Heart left ventricle (tissue), 13 donors: Measurements from ENCODE around the gene FNDC10.
A peak's percentile ranks its signal among the peaks of the same experiment; 100 is the strongest.

Source experiments
- CTCF ChIP-seq, 12 donors: fragments of 200-600 bp; sonication (generic) in 4 of 12; IDR thresholded peaks; one replicate each; pipeline versions ENCODE4 v1.5.0 to v1.8.0; 2018 to 2022; ENCODE audit warnings: antibody characterized with exemption in 12 of 12, mild to moderate bottlenecking in 5 of 12
- POLR2A ChIP-seq, 2 donors: fragments of 450-650 bp; IDR thresholded peaks; one replicate each; pipeline ENCODE4 v1.6.1; 2017; ENCODE audit warnings: antibody characterized with exemption in 2 of 2, mild to moderate bottlenecking in 2 of 2, moderate library complexity in 2 of 2
- donor health status: ischemic (EF 13 %, LVEDD 7.1; RV severe dilation, severe dysfunction).
- donor health status: DM: no; HTN: yes; CAD: no.
- donor health status: DM: no; HTN: no; CAD: no.
- donor health status: ischemic (EF 25% LVEDD 6.9; RV normal size, moderate dysfunction).
- donor health status: ischemic (EF 25% LVEDD 5.7; RV mildly dilated, moderate dysfunction).
- donor health status: ischemic (EF 35%, LVEDD 5.7; RV mildly dilated, moderate dysfunction).
- donor health status: nonischemic (EF 11% LVEDD 7.7; RV severe dilation, severe dysfunction).
- donor health status: DM: yes; HTN: yes; CAD: no.
- donor health status: PGD.
- donor health status: ischemic (EF 29% LVEDD 5.4; RV normal size, mild dysfunction).
- donor health status: nonischemic (EF 23%, LVEDD 6.1; RV moderate dilation, normal function).

GRCh38 chr1:1615256-1616044 is 15.5 kb upstream of the FNDC10 start, which contains the start of gene MIB2:
- TF ChIP-seq CTCF (IDR thresholded peaks at IDR 0.05) (no peak), POLR2A (IDR thresholded peaks at IDR 0.05) (peak in 1 of 2 donors; percentile 84)
